PC-3 (cell line): ENCODE measurements around the gene KRTAP2-4.
"Not testable (repeated sequence)": the region's sequence is repeated elsewhere in the genome, so short reads cannot be mapped to it uniquely, and the experiment has no call there.

Experiments
- EZH2 ChIP-seq: fragments of 300-600 bp; sonication (generic); IDR thresholded peaks from one replicate; pipeline ENCODE4 v1.6.1; 2017; ENCODE audit warnings: antibody characterized with exemption, mild to moderate bottlenecking, low read length; ENCODE audit not compliant: unreplicated experiment
- EZH2phosphoT487 ChIP-seq: fragments of 300-600 bp; sonication (generic); IDR thresholded peaks from 2 replicates; pipeline ENCODE4 v1.6.1; 2018; ENCODE audit warnings: mild to moderate bottlenecking, antibody characterized with exemption, low read length, borderline replicate concordance
- TF ChIP-seq, protein P1 (sequence below): fragments of 300-600 bp; sonication (generic); conservative IDR thresholded peaks from 2 replicates; pipeline ENCODE4 v1.5.1; 2017; ENCODE audit warnings: antibody characterized with exemption, low read depth, mild to moderate bottlenecking, low read length

DNA sequence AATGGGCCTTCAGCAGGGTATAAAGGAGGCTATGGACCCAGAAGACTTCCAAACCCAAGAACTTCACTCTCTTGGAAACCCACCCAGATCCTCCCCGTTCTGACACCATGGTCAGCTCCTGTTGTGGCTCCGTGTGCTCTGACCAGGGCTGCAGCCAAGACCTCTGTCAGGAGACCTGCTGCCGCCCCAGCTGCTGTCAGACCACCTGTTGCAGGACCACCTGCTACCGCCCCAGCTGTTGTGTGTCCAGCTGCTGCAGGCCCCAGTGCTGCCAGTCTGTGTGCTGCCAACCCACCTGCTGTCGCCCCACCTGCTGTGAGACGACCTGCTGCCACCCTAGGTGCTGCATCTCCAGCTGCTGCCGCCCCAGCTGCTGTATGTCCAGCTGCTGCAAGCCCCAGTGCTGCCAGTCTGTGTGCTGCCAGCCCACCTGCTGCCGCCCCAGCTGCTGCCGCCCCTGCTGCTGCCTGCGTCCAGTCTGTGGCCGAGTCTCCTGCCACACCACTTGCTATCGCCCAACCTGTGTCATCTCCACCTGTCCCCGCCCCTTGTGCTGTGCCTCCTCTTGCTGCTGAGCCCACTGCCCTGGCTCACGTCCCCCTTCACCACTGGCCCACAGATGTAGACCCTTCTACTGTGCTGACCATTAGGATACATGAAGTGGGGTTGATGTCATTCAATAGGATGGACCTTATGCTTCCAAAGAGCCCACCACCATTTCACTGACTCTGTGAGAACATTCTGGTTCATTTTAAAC, 18.6 kb upstream of the KRTAP2-4 start, which contains the start of gene KRTAP4-7:
- not testable (repeated sequence) for TF ChIP-seq EZH2, EZH2phosphoT487
- TF ChIP-seq, protein P1, sequence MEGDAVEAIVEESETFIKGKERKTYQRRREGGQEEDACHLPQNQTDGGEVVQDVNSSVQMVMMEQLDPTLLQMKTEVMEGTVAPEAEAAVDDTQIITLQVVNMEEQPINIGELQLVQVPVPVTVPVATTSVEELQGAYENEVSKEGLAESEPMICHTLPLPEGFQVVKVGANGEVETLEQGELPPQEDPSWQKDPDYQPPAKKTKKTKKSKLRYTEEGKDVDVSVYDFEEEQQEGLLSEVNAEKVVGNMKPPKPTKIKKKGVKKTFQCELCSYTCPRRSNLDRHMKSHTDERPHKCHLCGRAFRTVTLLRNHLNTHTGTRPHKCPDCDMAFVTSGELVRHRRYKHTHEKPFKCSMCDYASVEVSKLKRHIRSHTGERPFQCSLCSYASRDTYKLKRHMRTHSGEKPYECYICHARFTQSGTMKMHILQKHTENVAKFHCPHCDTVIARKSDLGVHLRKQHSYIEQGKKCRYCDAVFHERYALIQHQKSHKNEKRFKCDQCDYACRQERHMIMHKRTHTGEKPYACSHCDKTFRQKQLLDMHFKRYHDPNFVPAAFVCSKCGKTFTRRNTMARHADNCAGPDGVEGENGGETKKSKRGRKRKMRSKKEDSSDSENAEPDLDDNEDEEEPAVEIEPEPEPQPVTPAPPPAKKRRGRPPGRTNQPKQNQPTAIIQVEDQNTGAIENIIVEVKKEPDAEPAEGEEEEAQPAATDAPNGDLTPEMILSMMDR = not testable (repeated sequence)
